Activated B cell treated with CpG ODN at 0.5 μM for 24 hours (primary cell): ENCODE measurements around the gene MRPL50. TPM values are rescaled to one million over a fixed set of nuclear protein-coding genes. Genes with fewer than 3 reads are reported as not detected.

Experiments
- ATAC-seq: fragments of 200-7000 bp; cut with Tn5 transposase; one replicate; pipeline ENCODE4 v1.10.0; 2021; ENCODE audit warnings: low read depth, mild to moderate bottlenecking, moderate library complexity
- CTCF ChIA-PET: fragments of 350-600 bp; sonication (Branson Sonifier 250); formaldehyde crosslinking; loops from one replicate; lab custom pipeline; 2021; ENCODE audit warnings: antibody characterized with exemption; lab: Charles Lee
- POLR2A ChIA-PET: fragments of 350-600 bp; sonication (Branson Sonifier 250); formaldehyde crosslinking; loops from one replicate; lab custom pipeline; 2021; ENCODE audit warnings: antibody characterized with exemption; lab: Charles Lee
- DNase-seq: peaks from one replicate; pipeline ENCODE4 v3.0.0; 2022
- H3K27ac Mint-ChIP-seq: one replicate; pipeline ENCODE4 v1.8.0; 2020; ENCODE audit warnings: mixed read lengths
- H3K27me3 Mint-ChIP-seq: one replicate; pipeline ENCODE4 v1.8.0; 2021; ENCODE audit warnings: mixed read lengths
- H3K36me3 Mint-ChIP-seq: one replicate; pipeline ENCODE4 v1.8.0; 2021; ENCODE audit warnings: low read depth, mixed read lengths
- H3K4me1 Mint-ChIP-seq: one replicate; pipeline ENCODE4 v1.8.0; 2021; ENCODE audit warnings: mixed read lengths
- H3K4me3 Mint-ChIP-seq: one replicate; pipeline ENCODE4 v1.8.0; 2020; ENCODE audit warnings: mild to moderate bottlenecking, mixed read lengths
- H3K9me3 Mint-ChIP-seq: one replicate; pipeline ENCODE4 v1.8.0; 2020; ENCODE audit warnings: mixed read lengths
- CTCF ChIP-seq: fragments of 200-600 bp; IDR thresholded peaks from one replicate; pipeline ENCODE4 v1.8.0; 2022; ENCODE audit warnings: antibody characterized with exemption, mild to moderate bottlenecking
- intact Hi-C: fragments of 100-400 bp; cut with micrococcal nuclease; formaldehyde crosslinking; loops from one replicate; pipeline ENCODE4 v1.15.1; 2024
- total RNA-seq: library from RNA; stranded (reverse); gene quantifications from 2 replicates; pipeline ENCODE4 v1.2.3, GENCODE V29; 2022

Gene MRPL50
- total RNA-seq, 1 donor from 2014 or later: 14.0 TPM

- Mint-ChIP-seq H3K27ac (no peak overlapping the region), H3K36me3 (no peaks in the 10 kb centered on the region), H3K4me1 (no peaks in the 10 kb centered on the region), H3K27me3 (no peaks in the 10 kb centered on the region), H3K4me3 (no peak overlapping the region), H3K9me3 (no peaks in the 10 kb centered on the region)
- POLR2A ChIA-PET: no interaction called here
- no peak for DNase-seq
- no peak for TF ChIP-seq CTCF
- no peak for ATAC-seq
- CTCF ChIA-PET: no interaction called here
- intact Hi-C loops: no loop called here
Measured at GRCh38 chr9:101354143-101354764, 44.2 kb downstream of the MRPL50 start.

- ChIA-PET CTCF (no interaction called here), POLR2A (no interaction called here)
- H3K4me3 Mint-ChIP-seq: no peak overlapping the region
- H3K27me3 Mint-ChIP-seq: no peaks in the 10 kb centered on the region
- no peaks in the 10 kb centered on the region for H3K9me3 Mint-ChIP-seq
- intact Hi-C loops: no loop called here
- H3K4me1 Mint-ChIP-seq: no peaks in the 10 kb centered on the region
- H3K36me3 Mint-ChIP-seq: no peaks in the 10 kb centered on the region
- DNase-seq (no peak), ATAC-seq (no peak)
- H3K27ac Mint-ChIP-seq: no peak overlapping the region
- no peak for TF ChIP-seq CTCF
Measured at GRCh38 chr9:101353683-101354082, 44.7 kb downstream of the MRPL50 start.

GRCh38 chr9:101352892-101353463 lies 45.4 kb downstream of the MRPL50 start:
- Mint-ChIP-seq H3K27ac (no peak overlapping the region), H3K9me3 (no peaks in the 10 kb centered on the region), H3K36me3 (no peaks in the 10 kb centered on the region), H3K4me3 (no peak overlapping the region), H3K4me1 (no peaks in the 10 kb centered on the region), H3K27me3 (no peaks in the 10 kb centered on the region)
- CTCF ChIA-PET: no interaction called here
- intact Hi-C loops: no loop called here
- ATAC-seq (no peak), DNase-seq (no peak)
- no peak for TF ChIP-seq CTCF
- POLR2A ChIA-PET: no interaction called here

- intact Hi-C loops: no loop called here
- no peak for TF ChIP-seq CTCF
- no peaks in the 10 kb centered on the region for H3K4me1 Mint-ChIP-seq
- H3K36me3 Mint-ChIP-seq: no peaks in the 10 kb centered on the region
- H3K27ac Mint-ChIP-seq: no peak overlapping the region
- no peaks in the 10 kb centered on the region for H3K9me3 Mint-ChIP-seq
- ChIA-PET POLR2A (no interaction called here), CTCF (no interaction called here)
- H3K27me3 Mint-ChIP-seq: peaks cover 3% of the 10 kb centered on the region
- no peak for ATAC-seq
- no peak for DNase-seq
- no peak overlapping the region for H3K4me3 Mint-ChIP-seq
Measured at GRCh38 chr9:101350285-101350684, 48.1 kb downstream of the MRPL50 start.

GRCh38 chr9:101342595-101342994 lies 55.8 kb downstream of the MRPL50 start:
- CTCF ChIA-PET: no interaction called here
- POLR2A ChIA-PET: no interaction called here
- no peak for ATAC-seq
- H3K4me1 Mint-ChIP-seq: no peaks in the 10 kb centered on the region
- H3K27ac Mint-ChIP-seq: no peak overlapping the region
- TF ChIP-seq CTCF: no peak
- DNase-seq: no peak
- no peaks in the 10 kb centered on the region for H3K36me3 Mint-ChIP-seq
- H3K4me3 Mint-ChIP-seq: no peak overlapping the region
- intact Hi-C loops: no loop called here
- H3K27me3 Mint-ChIP-seq: peaks cover 11% of the 10 kb centered on the region
- H3K9me3 Mint-ChIP-seq: no peaks in the 10 kb centered on the region
